ENCODE data around the gene HAND1.

- TF ChIP-seq CTCF (IDR thresholded peaks at IDR 0.05) = no peak
- TF ChIP-seq POLR2A (IDR thresholded peaks at IDR 0.05) = no peak
These were observed 4.3 kb downstream of the HAND1 start for GRCh38 chr5:154473581-154474283.
